Measurements from ENCODE around the gene TMEM145. TPM values are rescaled to one million over a fixed set of nuclear protein-coding genes. Genes with fewer than 3 reads are reported as not detected.
A peak's percentile ranks its signal among the peaks of the same experiment; 100 is the strongest.

TMEM145 gene
- total RNA-seq, 1 donor from 2014 or later, result 18.4 TPM

DNA sequence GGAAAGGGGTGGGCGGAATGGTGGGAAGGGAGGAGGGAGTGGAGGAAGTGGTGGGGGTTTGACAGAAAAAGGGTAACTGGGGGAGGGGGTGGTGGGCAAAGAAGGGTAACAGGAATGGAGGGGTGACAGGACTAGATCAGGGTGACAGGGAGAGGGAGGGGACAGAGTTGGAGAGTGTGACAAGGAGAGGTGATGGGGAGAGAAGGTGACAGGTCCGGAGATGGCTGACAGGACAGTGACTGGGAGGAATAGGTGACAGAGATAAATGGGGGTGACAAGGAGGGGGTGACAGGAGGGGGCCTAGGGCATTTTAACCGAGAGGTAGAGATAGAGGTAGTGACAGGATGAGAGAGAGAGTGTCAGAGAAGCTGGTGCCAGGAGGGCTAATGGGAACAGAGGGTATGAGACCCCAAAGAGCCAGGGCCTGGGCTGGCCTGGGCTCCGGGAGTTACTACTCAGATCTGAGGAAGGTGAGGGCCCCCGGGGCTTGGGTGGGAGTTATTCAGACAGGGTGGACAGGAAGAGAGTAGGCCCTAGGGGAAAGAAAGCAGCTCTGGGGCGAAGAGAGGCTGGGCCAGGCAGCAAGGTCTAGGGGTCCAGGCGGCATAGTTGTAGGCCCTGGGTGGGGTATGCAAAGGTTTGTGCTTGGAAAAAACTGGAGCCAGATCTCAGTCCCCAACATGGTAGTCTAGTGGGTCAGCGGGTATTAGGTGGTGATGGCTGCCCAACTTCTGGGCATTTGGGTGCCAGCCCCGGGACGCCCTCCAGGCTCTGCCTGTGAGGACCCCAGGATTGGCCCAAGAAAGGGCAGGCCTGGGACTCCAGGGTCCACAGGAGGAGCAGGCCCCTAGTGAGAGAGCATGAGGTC is 43.4 kb upstream of the TMEM145 start:
- TF ChIP-seq, protein P1, sequence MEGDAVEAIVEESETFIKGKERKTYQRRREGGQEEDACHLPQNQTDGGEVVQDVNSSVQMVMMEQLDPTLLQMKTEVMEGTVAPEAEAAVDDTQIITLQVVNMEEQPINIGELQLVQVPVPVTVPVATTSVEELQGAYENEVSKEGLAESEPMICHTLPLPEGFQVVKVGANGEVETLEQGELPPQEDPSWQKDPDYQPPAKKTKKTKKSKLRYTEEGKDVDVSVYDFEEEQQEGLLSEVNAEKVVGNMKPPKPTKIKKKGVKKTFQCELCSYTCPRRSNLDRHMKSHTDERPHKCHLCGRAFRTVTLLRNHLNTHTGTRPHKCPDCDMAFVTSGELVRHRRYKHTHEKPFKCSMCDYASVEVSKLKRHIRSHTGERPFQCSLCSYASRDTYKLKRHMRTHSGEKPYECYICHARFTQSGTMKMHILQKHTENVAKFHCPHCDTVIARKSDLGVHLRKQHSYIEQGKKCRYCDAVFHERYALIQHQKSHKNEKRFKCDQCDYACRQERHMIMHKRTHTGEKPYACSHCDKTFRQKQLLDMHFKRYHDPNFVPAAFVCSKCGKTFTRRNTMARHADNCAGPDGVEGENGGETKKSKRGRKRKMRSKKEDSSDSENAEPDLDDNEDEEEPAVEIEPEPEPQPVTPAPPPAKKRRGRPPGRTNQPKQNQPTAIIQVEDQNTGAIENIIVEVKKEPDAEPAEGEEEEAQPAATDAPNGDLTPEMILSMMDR (conservative IDR thresholded peaks at IDR 0.05), result no peak
- no peaks in the 10 kb centered on the region for H3K36me3 Mint-ChIP-seq (ENCODE audit: low read depth)
- no peaks in the 10 kb centered on the region for H3K27me3 Mint-ChIP-seq (ENCODE audit: low read depth)
- H3K4me1 Mint-ChIP-seq, result peaks cover 23% of the 10 kb centered on the region
- no peaks in the 10 kb centered on the region for H3K9me3 Mint-ChIP-seq
- DNase-seq (ENCODE audit: low read depth, low spot score), result no peak
- peak overlapping the region; percentile 19 for H3K27ac Mint-ChIP-seq (ENCODE audit: unreplicated experiment)
- peak overlapping the region; percentile 87 for H3K4me3 Mint-ChIP-seq

DNA sequence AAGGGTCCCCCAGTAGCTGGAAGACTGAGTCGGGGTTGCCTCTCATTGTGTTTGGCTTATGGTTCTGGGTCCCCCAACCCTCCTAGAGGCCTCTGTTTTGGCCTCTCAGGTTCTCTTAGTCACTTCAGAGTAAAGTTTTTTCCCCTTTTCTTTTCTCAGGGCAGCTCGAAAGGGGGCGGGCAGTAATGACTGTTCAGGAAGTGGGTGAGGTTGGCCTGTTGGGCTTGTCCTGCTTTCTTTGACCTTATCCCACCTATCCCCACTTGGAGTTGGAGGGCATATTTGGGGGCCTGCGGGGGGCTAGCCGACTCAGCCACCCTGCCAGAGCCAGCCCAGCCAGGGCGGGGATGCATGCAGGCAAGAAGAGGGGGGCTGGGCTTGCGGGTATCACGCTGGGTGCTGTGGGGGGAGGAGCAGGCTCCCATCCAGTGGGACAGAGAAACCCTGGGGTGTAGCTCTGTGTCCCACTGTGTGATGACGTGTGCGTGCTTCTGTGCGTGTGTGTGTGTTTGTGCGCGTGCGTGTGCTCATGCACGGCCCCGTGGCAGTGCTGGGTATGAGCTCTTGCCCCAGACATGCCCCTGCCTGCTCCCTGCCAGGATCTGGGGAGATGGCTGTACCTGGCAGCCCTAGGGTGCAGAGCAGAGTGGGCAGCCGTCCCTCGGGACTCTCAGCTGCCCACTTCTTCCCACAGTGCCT is 42.6 kb upstream of the TMEM145 start:
- TF ChIP-seq, protein P1 (conservative IDR thresholded peaks at IDR 0.05), result no peak
- Mint-ChIP-seq H3K36me3 (ENCODE audit: low read depth) (no peaks in the 10 kb centered on the region), H3K4me3 (peak overlapping the region; percentile 87), H3K4me1 (peaks cover 23% of the 10 kb centered on the region), H3K27ac (ENCODE audit: unreplicated experiment) (peak overlapping the region; percentile 50), H3K27me3 (ENCODE audit: low read depth) (no peaks in the 10 kb centered on the region), H3K9me3 (no peaks in the 10 kb centered on the region)
- DNase-seq (ENCODE audit: low read depth, low spot score), result no peak

GRCh38 chr19:42271045-42271419 is 42.1 kb upstream of the TMEM145 start:
- Mint-ChIP-seq H3K27me3 (ENCODE audit: low read depth) (no peaks in the 10 kb centered on the region), H3K27ac (ENCODE audit: unreplicated experiment) (no peak overlapping the region), H3K4me1 (peaks cover 25% of the 10 kb centered on the region), H3K9me3 (no peaks in the 10 kb centered on the region), H3K36me3 (ENCODE audit: low read depth) (no peaks in the 10 kb centered on the region), H3K4me3 (peak overlapping the region; percentile 56)
- no peak for DNase-seq (ENCODE audit: low read depth, low spot score)
- TF ChIP-seq, protein P1 (conservative IDR thresholded peaks at IDR 0.05), result no peak

DNA sequence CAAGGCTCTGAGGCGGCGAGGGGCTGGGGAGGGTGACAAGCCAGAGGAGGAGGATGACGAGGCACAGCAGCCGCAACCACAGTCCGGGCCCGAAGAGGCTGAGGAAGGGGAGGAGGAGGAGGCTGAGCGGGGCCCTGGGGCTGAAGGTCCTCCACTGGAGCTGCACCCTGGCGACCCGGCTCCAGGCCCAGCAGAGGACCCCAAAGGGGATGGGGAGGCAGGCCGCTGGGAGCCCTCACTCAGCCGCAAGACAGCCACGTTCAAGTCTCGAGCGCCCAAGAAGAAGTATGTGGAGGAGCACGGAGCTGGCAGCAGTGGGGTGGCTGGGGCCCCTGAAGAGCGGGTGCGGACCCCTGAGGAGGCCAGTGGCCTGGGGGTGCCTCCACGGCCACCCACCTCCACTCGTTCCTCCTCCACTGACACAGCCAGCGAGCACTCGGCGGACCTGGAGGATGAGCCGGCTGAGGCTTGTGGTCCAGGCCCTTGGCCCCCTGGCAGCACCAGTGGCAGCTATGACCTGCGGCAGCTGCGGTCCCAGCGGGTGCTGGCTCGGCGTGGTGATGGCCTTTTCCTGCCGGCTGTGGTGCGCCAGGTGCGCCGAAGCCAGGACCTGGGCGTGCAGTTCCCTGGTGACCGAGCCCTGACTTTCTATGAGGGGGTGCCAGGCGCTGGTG is 41.1 kb upstream of the TMEM145 start:
- TF ChIP-seq, protein P1 (conservative IDR thresholded peaks at IDR 0.05), result no peak
- Mint-ChIP-seq H3K9me3 (no peaks in the 10 kb centered on the region), H3K36me3 (ENCODE audit: low read depth) (no peaks in the 10 kb centered on the region), H3K4me1 (peaks cover 28% of the 10 kb centered on the region), H3K4me3 (no peak overlapping the region), H3K27ac (ENCODE audit: unreplicated experiment) (no peak overlapping the region), H3K27me3 (ENCODE audit: low read depth) (no peaks in the 10 kb centered on the region)
- DNase-seq (ENCODE audit: low read depth, low spot score), result no peak

- no peak overlapping the region for H3K4me3 Mint-ChIP-seq
- DNase-seq (ENCODE audit: low read depth, low spot score), result no peak
- no peaks in the 10 kb centered on the region for H3K27me3 Mint-ChIP-seq (ENCODE audit: low read depth)
- H3K36me3 Mint-ChIP-seq (ENCODE audit: low read depth), result no peaks in the 10 kb centered on the region
- peaks cover 25% of the 10 kb centered on the region for H3K4me1 Mint-ChIP-seq
- H3K9me3 Mint-ChIP-seq, result no peaks in the 10 kb centered on the region
- TF ChIP-seq, protein P1 (conservative IDR thresholded peaks at IDR 0.05), result no peak
- no peak overlapping the region for H3K27ac Mint-ChIP-seq (ENCODE audit: unreplicated experiment)
These were observed 40.6 kb upstream of the TMEM145 start for GRCh38 chr19:42272535-42272897.

All from neural crest cell (in vitro differentiated cells).